GM18861 (cell line): ENCODE measurements around the gene KLC4.
"Not testable (repeated sequence)": the region's sequence is repeated elsewhere in the genome, so short reads cannot be mapped to it uniquely, and the experiment has no call there.

Experiments
- ATAC-seq: cut with Tn5 transposase; IDR thresholded peaks from one replicate; pipeline ENCODE4 v1.9.1; 2021; ENCODE audit not compliant: unreplicated experiment

KLC4 gene

DNA sequence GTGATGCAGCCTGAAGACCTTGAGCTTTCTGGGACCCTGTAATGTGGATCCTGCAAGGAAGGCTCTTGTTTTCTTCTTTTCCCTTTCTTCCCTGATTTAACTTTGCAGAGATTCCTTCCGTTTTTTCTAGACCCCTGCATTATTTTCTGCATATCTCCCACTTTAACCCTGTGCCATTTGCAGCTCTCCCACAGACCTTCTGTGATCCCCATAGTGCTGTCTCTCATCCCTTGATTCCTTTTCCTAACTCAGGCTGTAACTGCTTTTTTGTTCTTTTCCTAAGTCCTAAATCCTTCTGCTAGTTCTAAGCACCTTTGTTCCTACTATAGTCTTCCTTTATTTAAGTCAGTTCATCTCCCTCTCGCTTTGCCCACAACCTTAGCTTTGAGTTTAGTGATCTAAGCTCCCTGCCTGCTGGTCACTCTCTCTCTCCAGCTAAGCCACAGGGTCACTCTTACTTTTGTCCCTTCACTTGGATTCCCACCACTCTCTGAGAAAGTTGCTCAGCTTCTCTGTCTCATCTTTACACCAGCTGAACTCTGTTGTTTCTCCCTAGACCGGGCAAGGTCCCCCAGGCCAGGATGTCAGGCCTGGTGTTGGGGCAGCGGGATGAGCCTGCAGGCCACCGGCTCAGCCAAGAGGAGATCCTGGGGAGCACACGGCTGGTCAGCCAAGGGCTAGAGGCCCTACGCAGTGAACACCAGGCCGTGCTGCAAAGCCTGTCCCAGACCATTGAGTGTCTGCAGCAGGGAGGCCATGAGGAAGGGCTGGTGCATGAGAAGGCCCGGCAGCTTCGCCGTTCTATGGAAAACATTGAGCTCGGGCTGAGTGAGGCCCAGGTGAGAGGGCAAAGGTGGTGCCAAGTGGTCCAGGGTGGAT lies 1.6 kb downstream of the KLC4 start:
- ATAC-seq = no peak

DNA sequence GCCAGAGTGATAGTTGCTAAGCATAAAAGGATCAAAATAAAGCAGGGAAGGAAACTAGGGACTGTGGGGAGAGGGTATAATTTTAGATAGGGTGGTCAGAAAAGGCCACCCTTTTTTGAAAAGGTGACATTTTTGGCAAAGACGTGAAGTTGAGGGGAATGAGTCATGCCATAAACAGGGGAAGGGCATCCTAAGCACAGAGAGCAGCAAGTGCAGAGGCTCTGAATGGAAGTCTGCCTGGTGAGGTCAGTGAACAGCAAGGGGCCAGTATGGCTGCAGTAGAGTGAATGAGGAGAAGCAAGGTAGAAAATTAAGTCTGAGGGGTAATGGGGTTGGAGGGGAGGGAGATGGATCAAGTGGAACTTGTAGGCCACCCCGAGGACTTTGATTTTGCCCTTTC lies 2.4 kb downstream of the KLC4 start:
- ATAC-seq = no peak

DNA sequence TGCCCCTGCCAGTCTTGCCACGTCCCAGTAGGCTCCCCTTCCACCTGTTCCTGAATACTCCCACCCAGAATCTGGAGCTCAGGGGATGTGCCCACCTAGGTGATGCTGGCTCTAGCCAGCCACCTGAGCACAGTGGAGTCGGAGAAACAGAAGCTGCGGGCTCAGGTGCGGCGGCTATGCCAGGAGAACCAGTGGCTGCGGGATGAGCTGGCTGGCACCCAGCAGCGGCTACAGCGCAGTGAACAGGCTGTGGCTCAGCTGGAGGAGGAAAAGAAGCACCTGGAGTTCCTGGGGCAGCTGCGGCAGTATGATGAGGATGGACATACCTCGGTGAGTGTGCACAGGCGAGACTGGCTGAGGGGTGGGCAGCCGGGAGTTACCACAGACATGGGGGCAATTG lies 3.4 kb downstream of the KLC4 start:
- ATAC-seq = no peak

DNA sequence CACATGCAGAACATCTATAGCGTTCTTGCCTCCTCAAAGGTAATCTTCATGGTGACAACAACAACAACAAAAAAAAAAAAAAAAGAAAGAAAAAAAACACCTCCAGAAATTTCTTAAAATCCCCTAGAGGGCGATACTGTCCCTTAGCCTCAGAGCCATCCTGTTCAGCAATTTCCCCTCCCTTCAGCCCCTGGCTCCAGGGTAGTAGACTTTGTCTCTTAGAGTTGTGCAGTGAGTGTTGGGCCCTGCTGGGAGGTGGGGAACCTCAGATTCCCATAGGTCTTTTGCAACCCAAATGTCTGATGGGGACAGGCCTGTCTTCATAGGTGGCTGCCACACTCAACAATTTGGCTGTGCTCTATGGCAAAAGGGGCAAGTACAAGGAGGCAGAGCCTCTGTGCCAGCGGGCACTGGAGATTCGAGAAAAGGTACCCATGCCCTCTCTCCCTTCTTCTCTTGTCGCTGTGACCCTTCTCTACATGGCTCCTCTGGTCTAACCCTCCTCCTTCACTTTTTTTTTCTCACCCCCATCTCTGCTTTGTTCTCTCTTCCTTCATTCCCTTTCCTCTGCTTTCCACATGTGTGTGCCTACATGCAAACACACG lies 10.7 kb downstream of the KLC4 start:
- ATAC-seq = no peak

DNA sequence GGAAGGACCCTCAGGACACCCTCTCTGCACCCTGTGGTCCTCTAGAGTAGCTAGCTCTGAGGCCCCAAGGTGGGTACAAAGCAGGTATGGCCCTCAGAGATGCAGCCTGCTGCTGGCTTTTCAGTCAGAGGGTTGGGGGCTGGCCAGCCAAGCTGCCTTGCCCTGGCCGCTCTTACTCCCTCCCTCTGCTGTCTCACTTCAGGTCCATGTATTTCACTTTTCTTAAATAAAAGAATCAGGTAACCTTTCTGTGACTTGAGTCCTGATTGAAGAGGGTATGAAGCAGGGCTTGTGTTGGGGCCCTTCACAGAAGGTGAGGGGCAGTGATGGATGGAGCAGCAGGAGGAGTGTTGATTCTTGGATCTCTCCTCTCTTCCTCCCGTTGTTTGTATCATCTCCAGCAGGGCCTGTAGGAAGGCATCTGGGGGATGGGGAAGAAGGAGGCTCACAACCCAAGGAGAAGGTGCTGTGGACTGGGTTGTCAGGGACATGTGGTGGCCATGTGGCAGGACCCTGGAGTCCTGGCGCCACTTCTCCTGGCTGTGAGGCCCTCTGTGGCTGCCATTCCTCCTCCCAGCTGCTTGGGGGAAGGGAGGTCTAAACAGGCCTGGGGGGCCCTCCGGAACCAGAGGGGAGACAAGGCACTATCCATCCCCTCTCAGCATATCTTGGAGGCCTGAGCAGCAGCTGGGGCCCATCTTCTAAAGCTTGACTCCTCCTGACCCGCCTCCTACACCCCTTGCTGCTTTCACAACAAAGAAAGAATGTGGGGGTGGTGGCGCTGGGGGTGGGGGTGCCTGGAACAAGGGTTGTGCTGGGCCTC lies 15.6 kb downstream of the KLC4 start:
- ATAC-seq = no peak

DNA sequence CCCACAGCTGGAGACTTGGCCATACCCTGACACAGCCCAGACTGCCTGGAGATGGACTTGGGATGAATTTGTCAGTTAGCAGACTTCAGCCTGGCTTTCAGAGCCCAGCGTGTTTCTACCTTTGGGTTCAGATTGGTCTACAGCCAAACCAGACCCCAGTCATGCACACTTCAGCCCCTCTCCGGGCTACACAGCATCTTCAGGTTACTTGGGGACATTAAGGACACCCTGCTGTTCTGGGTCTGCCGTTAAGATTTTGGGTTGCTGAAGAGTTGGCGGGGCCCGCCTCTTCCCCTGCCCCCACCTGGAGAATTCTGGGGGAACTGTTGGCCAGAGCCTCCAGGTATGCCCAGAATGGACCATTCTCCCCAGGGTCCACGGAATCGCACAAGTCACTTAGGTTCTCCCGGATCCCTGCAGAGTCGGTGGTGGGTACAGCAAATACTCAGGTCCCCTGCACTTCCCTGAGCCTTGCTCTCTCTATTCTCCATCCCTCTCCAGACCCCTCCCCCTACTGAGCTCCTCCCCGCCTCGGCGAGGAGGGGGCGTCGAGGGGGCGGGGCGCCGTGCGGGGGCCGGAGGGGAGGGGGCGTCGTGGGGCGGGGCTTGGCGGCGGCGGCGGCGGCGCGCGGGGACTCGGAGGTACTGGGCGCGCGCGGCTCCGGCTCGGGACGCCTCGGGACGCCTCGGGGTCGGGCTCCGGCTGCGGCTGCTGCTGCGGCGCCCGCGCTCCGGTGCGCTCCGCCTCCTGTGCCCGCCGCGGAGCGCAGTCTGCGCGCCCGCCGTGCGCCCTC lies 16.4 kb downstream of the KLC4 start, which contains the start of gene PTK7:
TSS of gene PTK7 (plus strand) at position 645 of the 794 bp plus-strand sequence. CDS start 175 bp downstream, outside the sequence.
- ATAC-seq = no peak

DNA sequence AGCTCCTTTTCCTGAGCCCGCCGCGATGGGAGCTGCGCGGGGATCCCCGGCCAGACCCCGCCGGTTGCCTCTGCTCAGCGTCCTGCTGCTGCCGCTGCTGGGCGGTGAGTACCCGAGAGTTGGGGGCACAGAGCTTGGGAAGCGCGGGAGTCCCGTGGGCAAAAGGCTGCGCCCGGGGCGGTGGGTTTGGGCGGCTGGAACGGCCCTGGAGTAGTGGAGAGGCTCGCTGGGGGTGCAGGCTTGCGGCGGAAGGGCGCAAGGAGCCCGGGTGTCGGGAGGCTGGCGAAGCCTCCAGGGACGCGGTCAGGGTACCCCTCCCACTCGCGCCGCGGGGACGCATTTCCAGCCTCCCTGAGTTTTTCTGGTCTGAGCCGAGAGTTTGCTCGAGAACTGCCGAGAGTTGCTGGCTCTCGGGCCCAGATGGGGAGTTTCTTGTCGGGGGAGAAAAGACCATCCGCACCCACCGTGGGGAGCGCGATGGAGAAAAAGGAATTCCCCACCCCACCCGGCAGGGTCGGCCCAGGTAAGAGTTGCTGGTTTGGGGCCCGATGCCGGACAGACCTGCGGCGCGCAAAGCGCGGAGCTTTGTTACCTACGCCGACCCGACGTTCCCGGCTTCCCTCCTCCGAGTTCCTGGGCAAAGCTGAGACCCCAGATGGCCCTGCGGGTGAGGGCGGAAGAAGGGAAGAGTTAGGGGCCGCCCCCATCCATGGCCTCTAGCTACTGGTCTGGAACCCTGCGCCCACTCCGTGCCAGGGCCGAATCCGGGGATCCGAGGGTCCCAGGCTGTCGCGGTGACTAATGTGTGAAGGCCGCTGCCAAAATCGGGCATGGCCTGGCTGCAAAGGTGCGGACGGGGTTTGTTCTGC lies 17.3 kb downstream of the KLC4 start:
- no peak for ATAC-seq

DNA sequence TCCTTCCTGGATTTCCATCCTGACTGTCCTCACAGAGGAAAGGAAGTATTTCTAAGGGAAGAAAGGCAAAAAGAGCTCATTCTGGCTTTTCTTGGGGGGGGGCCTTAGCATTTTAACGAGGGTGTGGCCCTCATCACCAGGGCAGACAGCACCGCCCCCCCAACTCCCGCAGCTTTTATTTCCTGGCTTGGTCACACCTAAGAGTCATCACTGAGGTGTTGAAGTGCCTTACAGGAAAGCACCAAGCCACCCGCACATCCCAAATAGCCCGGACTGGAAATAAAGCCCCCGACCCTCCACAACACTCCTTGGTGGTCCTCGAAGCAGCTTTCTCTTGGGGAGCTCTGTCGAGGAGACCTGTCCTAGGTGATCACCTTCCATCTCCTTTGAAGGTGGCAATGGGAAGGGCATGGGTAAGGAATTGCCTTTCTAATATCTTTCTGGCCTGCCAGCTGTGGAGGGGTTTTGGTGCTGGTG lies 17.9 kb downstream of the KLC4 start:
- no peak for ATAC-seq

DNA sequence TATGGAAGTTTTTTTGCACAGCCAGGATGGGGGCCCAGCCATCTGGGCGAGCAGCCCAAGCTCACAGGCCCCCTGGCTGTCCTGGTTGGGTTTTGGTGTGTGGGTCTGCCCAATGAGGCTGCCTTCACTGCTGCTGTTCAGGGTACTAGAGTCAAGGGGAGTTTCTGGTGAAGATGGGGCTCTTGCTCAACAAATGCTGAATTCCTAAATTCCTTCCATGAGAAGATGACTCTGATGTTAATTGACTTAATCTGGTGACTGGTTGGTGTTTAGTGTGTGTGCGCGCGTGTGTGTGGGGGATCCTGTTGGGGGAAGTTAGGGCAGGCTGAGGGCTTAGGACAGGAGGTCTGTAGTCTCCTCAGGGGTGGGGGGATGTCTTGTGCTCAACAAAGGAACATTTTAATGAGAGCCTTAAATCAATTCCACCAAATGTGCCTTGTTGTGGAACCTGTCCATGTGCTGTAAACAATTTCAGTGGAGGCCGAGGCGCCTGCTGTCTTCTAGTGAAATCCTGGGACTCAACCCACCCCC lies 18.6 kb downstream of the KLC4 start:
- no peak for ATAC-seq

DNA sequence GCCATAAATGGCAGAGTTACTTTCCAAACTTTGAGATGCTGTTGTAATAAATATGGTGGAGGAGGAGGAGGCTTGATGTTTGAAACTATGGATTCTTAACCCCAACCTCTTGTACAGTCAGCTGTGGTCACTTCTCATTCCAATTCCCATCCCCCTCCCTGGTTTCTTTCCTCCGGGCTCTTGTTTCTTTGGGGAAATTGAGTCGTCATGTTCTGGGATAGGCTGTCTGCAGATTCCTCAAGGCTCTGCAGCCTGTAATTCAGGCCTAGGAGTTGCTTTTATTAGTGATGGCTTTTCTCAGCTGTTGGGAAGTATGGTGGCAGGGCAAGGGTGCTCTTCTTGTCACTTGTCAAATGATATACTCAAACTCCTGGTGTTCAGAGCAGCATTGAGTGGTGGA lies 19.3 kb downstream of the KLC4 start:
- no peak for ATAC-seq

DNA sequence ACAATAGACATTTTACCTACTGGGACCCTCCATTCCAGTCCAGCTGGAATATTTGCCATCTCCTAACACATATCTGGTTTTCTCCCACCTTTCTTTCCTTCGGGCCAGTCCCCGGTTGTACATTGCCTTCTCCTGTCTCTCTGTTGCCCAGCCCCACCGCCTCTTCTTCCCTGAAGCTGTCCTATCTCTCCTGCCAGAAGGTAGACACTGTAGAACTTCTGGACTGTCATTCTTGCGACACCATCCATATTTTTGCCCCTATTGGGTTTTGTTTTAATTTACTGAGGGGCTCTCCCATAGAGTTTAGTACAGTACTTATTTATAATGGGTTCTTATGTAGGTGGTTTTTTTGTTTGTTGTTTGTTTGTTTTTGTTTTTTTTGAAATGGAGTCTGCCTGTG lies 21.6 kb downstream of the KLC4 start:
- ATAC-seq = no peak

DNA sequence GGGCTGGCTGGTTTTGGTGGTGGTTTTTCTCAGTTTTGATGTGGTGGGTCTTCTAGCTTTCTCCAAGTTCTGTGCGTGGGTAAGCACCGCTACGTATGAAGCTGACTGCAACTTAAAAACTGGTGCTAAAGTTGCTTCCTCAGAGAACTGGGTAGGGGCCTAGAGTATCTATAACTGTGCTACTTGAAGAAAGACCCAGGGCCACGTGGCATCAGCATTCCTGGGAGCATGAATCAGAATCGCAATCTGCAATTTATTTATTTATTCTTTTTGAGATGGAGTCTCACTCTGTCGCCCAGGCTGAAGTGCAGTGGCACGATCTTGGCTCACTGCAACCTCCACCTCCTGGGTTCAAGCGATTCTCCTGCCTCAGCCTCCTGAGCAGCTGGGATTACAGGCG lies 22.5 kb downstream of the KLC4 start:
- ATAC-seq = not testable (repeated sequence)

DNA sequence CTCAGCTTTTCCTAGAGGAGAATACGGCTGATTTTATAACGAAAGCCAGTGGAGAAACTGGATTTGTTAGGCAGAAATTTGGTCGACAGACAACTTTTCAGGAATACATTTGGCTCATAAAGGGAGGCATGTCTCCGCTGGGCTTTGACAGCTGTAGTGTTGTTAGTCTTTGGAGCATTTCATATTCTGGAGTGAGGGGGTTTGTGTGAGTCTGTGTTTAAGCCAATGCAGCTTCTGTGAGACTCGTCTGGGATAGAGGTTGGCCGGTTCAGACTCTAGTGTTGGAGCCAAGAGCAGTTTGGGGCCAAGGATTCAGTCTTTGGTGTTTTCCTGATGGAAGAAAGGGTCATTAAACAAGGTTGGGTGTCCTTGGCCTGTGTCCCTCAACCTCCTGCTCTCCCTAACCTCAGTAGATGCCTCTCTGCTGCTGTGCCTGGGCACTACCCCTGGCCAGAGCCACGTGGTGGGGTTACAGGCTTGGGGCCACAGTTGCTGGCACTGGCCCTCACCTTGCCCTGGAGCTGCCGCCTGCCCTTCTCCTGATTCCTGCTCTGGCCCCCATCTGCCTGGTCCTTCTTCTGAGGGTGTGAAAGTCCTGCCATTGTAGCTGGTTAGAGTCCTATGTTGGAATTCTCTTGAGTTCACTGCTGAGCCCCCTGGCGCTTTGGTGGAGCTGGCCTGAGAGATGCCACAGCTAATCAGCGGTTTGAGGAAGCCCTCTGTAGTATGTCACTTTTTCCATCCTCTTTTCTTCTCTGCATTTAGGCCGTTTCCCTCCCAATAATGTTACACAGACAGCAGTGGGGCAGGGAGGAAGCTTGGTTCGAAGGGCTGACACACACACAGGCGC lies 23.6 kb downstream of the KLC4 start:
- ATAC-seq = no peak

DNA sequence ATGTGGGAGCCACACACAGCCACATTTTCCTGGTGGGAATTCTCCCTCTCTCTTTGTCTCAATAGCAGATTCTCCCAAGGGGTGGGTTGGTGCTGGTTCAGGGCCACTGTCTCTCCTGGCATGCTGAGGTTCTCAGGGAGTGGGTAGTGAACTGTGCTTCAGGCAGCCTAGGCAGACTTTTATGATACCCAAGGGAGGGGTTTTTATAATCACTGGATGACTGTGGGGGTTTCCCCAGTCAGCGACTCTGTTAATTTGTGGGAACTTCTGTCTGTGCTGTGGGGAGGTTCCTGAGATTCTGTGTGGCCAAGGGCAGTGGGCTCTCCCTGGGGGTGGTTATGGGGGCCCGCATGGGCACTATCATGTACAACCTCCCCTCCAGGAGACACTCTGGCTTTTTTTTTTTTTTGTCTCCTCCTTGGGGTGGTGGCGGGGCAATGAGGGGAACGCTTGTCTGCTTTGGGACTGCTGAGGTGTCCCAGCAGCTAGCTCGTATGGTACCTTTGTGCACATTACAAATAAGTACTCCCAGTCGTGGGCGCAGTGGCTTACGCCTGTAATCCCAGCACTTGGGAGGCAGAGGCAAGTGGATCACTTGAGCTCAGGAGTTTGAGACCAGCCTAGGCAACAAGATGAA lies 26.7 kb downstream of the KLC4 start:
- ATAC-seq = peak; percentile 72

DNA sequence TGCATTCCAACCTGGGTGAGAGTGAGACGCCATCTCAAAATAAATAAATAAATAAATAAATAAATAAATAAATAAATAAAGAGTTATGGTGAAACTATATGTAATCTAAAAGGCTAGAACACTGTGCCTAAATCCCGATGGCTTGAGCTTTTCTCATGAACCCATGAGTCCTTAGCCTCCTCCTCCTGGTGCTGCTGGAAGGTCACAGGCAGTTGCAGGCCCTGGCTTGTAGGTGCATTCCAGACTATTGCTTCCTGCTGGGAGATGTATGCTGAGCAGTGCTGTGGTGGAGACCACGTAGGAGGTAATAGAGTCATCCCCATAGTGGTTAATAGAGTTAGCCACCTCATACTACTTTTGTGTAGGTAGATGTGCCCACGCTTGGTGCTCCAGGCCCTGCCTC lies 29.2 kb downstream of the KLC4 start:
- no peak for ATAC-seq

DNA sequence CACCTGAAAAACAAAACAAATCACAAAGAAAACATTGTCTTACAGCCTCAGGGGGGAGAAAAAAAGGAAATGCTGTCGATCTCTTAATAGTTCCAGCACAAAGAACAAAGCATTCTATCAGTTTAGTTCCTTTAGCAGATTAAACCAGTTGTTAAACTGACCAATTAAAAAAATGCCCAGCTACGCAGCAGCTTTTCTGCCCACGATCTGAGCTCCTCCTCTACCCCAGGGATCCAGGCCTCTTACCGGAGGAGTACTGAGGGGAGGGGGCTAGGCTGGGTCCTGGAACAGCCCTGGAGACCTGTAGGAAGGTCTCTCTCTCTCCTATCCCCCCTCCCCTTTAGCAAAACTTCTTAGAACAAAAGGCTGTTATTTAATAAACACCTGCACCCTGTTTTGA lies 30.0 kb downstream of the KLC4 start:
- ATAC-seq = no peak

DNA sequence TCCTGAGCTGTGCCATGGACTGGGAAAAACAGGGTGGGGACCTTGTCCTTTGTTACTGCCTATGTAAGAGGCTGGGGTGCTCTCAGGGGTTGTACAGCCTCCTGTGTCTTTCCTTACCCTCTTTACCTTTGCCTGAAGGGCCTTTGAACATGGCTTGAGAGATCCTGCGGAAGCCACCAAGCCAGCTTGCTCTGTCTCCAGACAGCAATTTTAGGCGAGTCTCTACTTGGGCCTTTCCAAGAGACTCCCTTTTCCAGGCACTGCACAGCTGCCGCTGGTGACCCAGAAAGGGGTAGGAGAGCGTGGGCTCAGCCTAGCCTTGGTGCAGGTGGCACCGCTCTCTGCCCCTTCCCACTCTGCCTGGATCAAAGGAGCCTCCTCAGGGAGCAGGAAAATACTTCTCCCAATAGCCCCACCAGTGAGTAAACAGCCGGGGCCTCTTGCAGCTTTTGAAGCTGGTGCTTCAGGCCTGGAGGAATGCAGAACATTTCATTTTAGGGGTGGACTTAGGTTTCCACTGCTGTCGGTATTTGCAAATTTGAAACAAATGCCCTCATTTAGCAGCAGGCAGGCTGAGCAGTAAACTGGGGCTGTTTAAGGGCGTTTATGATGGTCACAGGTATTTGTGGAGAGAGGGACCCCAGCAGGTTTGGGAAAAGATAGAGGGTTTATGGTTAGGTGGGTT lies 30.6 kb downstream of the KLC4 start:
- no peak for ATAC-seq

DNA sequence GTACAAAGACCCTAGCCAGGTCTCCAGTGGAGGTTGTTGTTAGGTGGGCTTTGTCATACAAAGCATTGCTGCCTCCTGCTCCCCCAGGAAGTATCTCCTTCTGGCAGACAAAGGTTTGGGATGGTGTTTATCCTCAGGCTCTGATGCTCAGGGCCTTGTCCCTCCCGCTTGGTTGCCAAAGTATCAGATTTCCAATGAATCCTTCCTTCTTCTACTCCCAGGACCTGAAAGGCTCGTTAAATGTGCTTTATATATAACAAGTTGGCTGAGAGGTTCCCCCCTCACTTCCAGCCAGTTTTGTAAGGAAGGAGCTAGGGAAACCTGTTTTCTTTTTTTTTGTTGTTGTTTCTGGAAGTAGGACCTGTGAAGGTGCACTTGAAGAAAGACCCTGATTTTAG lies 31.1 kb downstream of the KLC4 start:
- no peak for ATAC-seq
